GM12892 (cell line): ENCODE results near the gene FAM89B.

ENCODE experiments used
- POLR2A ChIP-seq: IDR thresholded peaks from 2 replicates; pipeline ENCODE4 v1.6.1; 2011; ENCODE audit warnings: low read depth, low read length, control low read depth
- POLR2AphosphoS5 ChIP-seq: IDR thresholded peaks from 2 replicates; pipeline ENCODE4 v1.6.1; 2011; ENCODE audit warnings: low read depth, low read length, control low read depth
- TAF1 ChIP-seq: IDR thresholded peaks from 2 replicates; pipeline ENCODE4 v1.6.1; 2011; ENCODE audit warnings: low read depth, mild to moderate bottlenecking, control low read depth, low read length, borderline replicate concordance

- TF ChIP-seq POLR2A: no peak
- TF ChIP-seq POLR2AphosphoS5: no peak
- TF ChIP-seq TAF1: no peak
Measured at GRCh38 chr11:65548395-65548794, 23.9 kb upstream of the FAM89B start.
